LNCaP clone FGC (cell line): ENCODE results near the gene DLX4.

Experiments used
- DNase-seq: peaks from one replicate; pipeline ENCODE4 v3.0.0-alpha.2; 2011; ENCODE audit warnings: low read depth
- H3K4me3 ChIP-seq: 2 replicates; pipeline ENCODE4 v1.5.1; 2011; ENCODE audit warnings: mild to moderate bottlenecking, low read depth, low read length, control low read depth
- CTCF ChIP-seq: IDR thresholded peaks from 2 replicates; pipeline ENCODE4 v1.5.1; 2012; ENCODE audit warnings: mild to moderate bottlenecking; ENCODE audit not compliant: control insufficient read depth, insufficient read depth; ENCODE audit errors: extremely low read depth

The DLX4 gene

GRCh38 chr17:49963626-49964302 lies 5.2 kb upstream of the DLX4 start:
- no peak for DNase-seq
- TF ChIP-seq CTCF = no peak
- H3K4me3 ChIP-seq = no peak overlapping the region

- no peak for TF ChIP-seq CTCF
- DNase-seq = no peak
- no peak overlapping the region for H3K4me3 ChIP-seq
Measured at GRCh38 chr17:49964303-49964768, 4.7 kb upstream of the DLX4 start.

- no peak overlapping the region for H3K4me3 ChIP-seq
- DNase-seq = no peak
- no peak for TF ChIP-seq CTCF
Measured at GRCh38 chr17:49964769-49965523, 4.0 kb upstream of the DLX4 start.

GRCh38 chr17:49965524-49965909 lies 3.5 kb upstream of the DLX4 start:
- TF ChIP-seq CTCF = no peak
- H3K4me3 ChIP-seq = no peak overlapping the region
- DNase-seq = no peak

- TF ChIP-seq CTCF = no peak
- DNase-seq = no peak
Measured at GRCh38 chr17:49966767-49967166, 2.2 kb upstream of the DLX4 start.

GRCh38 chr17:49967205-49967604 lies 1.8 kb upstream of the DLX4 start:
- no peak overlapping the region for H3K4me3 ChIP-seq
- DNase-seq = no peak
- TF ChIP-seq CTCF = no peak

More at GRCh38 chr17:49966767-49967166, 2.2 kb upstream of the DLX4 start:
- no peak overlapping the region for H3K4me3 ChIP-seq
